OCI-M1 (cell line): ENCODE results near the gene LIME1.

Source experiments
- DNase-seq: peaks from one replicate; lab custom pipeline; 2025; lab: John Stamatoyannopoulos, UW

LIME1 gene

GRCh38 chr20:63697357-63697867, 39.1 kb upstream of the LIME1 start:
- DNase-seq = no peak

- no peak for DNase-seq
Measured at GRCh38 chr20:63697868-63698545, 38.5 kb upstream of the LIME1 start.

- no peak for DNase-seq
Measured at GRCh38 chr20:63698739-63699465, 37.6 kb upstream of the LIME1 start.

DNA sequence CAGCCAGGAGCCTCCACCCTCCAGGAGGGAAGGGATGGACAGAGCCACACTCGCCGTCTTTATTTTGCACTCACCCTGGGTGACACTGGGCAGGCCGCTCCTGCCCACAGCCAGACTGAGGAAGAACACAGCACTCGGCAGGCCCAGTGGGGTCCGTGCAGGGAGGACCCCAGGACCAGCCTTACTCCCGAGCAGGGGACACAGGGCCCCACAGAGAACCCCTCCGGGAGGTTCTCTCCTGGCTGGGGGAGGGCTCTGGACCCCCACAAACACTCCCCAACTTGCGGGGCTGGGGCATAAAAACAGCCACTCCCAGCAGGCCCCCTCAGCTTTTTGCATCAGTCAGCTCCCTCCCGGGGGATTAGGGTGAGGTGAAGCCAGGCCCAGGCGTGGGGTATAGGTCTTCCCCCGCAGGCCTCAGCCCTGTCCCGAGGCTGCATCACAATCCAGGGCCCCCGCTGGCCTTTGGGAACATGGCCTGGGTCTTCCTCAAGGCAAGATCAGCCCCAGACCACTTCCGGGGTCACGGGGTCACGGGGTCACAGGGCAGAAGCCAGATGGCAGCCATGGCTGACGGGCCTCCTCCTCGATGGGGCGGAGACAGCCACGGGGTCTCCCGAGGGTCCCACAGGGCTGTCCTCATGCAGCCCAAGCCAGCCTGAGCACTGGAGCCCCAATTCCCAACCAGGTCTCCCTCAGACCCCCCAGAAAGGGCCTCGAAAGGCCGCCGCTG, 36.8 kb upstream of the LIME1 start:
- no peak for DNase-seq

GRCh38 chr20:63700199-63701050, 36.0 kb upstream of the LIME1 start:
- no peak for DNase-seq

GRCh38 chr20:63701051-63701328, 35.5 kb upstream of the LIME1 start:
- DNase-seq = no peak

DNA sequence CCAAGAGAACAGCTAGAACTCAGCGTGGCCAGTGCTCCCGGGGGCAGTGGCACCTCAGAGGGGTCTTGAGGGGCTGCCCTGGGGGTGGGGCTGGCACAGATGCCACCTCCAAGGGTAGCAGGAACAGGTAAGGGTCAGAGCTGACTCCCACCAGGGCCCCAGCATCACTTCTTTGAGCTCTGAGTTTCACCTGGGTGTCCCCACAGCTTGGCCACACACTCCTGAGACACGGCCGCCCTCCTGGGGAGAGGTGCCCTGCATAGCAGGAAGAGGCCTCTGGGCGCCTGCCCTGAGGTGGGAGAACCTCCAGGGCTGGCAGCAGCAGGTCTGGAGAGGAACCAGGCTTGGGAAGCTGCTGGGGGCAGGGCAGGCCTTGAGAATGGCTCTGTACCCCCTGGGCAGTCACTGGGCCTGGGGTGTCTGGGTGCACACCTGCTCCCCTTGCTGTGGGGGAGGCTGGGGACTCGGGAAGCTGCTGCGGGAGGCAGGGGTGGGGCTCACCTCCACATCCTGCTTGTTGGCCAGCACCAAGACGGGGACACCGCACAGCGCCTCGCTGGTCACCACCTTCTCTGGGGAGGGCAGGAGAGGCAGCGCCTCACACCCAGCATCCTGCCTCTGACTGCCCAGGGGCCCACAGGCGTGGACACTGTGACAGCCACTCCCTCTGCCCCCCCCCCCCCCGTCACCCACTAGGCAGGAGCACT, 35.0 kb upstream of the LIME1 start:
- DNase-seq = no peak

DNA sequence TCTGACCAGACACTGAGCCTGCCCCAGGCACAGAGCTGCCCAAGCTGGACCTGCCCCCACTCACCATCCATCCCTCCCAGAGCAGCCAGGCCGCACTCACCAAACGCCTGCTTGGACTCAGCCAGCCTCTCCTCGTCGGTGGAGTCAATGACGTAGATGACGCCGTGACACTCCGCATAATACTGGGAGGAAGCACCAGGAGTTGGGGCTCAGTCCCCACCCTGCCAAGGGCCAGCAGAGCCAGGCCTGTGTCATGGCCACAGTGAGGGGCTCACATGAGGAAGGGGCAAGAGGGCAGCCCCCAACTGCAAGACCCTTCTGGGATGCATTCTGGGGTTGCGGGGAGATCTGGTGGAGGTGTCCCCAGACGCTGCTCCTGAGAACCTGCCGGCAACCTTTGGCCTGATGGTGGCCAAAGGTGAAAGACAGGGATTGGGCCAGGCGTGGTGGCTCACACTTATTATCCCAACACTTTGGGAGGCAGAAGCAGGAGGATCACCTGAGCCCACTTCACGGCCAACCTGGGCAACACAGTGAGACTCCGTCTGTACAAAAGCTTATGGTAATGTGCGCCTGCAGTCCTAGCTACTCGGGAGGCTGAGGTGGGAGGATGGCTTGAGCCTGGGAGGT, 34.3 kb upstream of the LIME1 start:
- no peak for DNase-seq

DNA sequence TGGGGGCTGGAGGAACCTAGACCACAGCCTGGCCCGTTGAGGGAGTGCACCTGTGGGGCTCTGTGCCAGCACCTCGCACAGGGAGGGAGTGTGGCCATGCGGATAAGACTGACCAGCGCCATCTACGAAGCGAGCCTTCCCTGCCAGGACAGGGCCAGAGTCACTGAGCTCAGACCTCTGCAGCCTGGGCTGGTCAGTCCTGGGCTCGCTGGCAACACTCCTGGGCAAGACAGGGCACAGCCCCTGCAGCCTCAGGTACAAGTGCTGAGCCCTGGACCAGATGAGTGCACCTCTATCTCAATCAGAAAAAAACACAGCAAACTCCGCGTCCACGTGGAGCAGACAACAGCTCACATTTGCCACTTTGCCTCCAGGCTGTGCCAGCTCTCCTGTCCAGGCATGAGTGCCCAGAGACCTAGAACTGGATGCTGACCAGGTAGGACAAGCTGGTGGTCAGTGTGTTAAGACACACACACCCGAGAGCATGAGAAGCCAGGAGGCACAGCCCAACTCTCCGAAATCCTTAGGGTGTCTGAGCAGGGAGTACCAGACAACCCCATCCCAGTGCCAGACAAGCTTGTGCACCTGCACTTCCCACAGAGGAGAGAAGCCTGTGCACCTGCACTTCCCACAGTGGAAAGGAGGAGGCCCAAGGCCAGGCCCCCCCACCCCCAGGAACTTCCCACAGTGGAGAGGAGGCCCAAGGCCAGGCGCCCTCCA, 33.6 kb upstream of the LIME1 start:
- no peak for DNase-seq

DNA sequence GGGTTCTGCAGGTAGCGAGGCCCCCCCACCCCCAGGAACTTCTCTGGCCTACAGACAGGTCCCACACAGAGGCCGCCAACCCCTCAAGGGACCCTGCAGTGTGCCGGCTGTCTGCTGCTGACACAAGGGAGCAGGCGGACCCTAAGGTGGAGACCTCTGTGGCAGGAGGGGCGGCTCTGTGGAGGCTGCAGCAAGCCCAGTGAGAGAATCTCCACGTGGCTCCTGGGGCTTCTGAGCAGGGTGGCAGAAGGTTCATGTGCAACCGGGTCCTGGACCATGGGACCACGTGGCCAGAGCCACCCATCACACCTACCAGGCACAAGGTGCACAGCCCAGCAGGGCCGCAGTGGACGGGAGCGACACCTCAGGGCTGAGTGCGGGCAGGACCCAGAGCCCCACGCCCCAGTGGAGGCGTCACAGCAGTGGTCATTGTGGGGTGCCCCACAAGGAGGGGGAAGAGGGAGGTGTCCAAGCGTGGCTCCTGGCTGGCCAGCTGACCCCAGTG, 32.9 kb upstream of the LIME1 start:
- DNase-seq = no peak

GRCh38 chr20:63703976-63704748, 32.3 kb upstream of the LIME1 start:
- DNase-seq = no peak

DNA sequence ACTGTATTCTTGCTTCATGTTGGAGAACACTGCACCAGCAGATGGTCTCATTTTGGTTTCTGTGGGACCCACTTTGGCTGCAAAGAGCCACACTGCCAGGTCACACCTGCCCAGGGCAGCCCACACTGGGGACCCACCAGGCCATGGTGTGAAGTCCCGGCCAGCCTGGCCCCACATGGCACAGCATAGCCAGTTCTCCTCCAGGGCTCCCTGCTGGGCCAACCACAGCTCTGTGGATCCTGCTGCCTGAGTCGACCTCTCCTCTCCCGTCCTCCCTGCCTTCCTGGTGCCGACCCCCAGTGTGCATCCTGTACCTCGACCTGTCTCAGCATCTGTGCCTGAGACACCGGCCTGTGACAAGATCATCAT, 31.7 kb upstream of the LIME1 start:
- no peak for DNase-seq

DNA sequence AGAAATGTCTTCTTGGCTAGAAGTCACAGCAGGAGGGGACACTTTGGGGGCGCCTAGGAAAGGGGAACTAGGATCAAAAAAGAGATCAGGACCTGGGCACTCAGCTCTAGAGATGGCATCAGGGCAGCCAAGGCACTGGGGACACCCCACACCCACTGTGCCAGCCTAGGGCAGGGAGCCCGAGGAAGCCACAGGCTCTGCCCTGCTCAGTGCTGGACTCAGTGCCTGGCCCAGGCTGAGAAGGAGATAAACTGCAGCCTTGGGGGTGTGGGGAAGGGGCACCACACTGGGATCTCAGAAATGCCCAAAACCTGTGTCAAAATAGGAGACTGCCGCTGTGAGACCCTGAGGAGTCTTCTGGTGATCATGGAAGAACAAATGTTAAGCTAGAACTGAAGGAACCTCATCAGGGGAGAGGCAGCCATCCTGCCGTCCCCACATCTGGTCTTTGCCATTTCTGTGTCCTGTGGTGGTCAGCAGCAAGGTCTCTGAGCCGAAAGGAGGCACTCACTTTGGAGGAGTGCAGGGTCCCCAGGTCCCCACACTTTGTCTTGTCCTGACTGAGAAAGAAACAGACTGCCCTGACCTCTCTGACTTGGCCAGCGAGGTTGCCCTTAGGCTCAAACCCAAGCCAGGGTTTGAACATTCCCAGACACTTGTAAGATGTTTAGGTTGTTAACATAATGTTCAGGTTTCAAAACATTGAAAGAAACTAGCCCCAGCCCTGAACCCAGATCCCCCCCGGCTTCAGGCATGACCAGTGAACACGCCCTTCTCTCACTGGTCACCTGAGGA, 31.0 kb upstream of the LIME1 start:
- no peak for DNase-seq

- DNase-seq = no peak
Measured at GRCh38 chr20:63706027-63706695, 30.3 kb upstream of the LIME1 start.

DNA sequence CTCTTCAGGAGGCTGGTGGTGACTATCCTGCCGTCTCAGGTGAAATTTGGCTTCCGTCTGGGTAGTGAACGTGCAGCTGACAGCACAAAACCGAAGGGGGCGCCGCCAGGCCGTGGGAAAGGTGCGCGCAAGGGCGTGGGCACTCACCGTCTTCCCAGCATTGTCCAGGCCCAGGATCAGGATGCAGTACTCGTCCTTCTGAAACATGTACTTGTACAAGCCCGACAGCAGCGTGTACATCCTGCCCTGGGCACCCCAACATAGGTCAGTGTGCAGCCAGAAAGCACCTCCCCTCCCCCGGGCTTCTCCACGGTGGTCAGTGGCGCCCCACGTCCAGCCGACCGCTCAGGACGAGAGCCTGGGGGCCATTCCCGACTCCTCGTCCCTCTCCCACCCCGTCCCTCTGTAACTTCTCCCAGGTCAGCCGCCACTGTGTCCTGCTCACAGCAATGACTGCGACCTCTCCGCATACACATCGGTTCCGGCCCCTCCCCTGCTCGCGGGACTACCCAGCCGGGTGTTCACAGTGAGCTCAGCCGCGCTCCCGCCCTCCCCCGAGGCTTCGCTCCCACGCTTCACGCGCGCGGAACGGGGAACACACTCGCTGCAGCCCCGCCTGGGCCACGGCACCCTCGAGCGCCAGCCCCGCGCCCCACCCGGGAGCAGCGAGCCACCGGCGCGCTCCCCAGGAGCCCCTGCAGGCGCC, 29.5 kb upstream of the LIME1 start:
- DNase-seq = peak; percentile 66

- peak; percentile 94 for DNase-seq
Measured at GRCh38 chr20:63707558-63708300, 28.7 kb upstream of the LIME1 start, which contains the start of the genes ARFRP1 and ZGPAT. Gene ARFRP1, minus strand, starts transcription at chr20:63707976. Its CDS starts 885 bp downstream, at chr20:63707091. Gene ZGPAT, plus strand, starts transcription at chr20:63708039. Its CDS starts 542 bp downstream, at chr20:63708581.
